BJ (cell line): ENCODE data around the gene STUB1. TPM values are rescaled to one million over a fixed set of nuclear protein-coding genes. Genes with fewer than 3 reads are reported as not detected.

ENCODE experiments used
- CTCF ChIA-PET: fragments of 350-600 bp; formaldehyde crosslinking; extraction: SDS; loops from one replicate; lab custom pipeline; 2021; ENCODE audit warnings: antibody characterized with exemption, inconsistent platforms; lab: Yijun Ruan, JAX
- POLR2A ChIA-PET: fragments of 300-600 bp; sonication (Branson Sonifier 250); formaldehyde crosslinking; extraction: SDS; loops from one replicate; lab custom pipeline; 2021; ENCODE audit warnings: antibody characterized with exemption; lab: Charles Lee
- DNase-seq: peaks from one replicate; pipeline ENCODE4 v3.0.0-alpha.2; 2011; ENCODE audit warnings: low read depth
- H3K27me3 ChIP-seq: 2 replicates; pipeline ENCODE4 v1.6.0; 2011; ENCODE audit warnings: low read length; ENCODE audit not compliant: control insufficient read depth, insufficient read depth
- H3K36me3 ChIP-seq: 2 replicates; pipeline ENCODE4 v1.5.1; 2011; ENCODE audit warnings: low read length; ENCODE audit not compliant: control insufficient read depth, insufficient read depth
- H3K4me3 ChIP-seq: 2 replicates; pipeline ENCODE4 v1.5.1; 2011; ENCODE audit warnings: low read depth, mild to moderate bottlenecking, control low read depth, low read length
- CTCF ChIP-seq: IDR thresholded peaks from 2 replicates; pipeline ENCODE4 v1.5.1; 2011; ENCODE audit warnings: low read depth, mild to moderate bottlenecking, control low read depth, inconsistent platforms, low read length, moderate library complexity; ENCODE audit not compliant: insufficient read depth
- polyA plus RNA-seq: library from polyadenylated mRNA; depleted of rRNA; stranded (reverse); fragments of >200 nt; gene quantifications from 2 replicates; pipeline ENCODE4 v1.2.3, GENCODE V29; 2011

STUB1 gene
- polyA plus RNA-seq, 1 experiment, result 148 TPM

GRCh38 chr16:719815-720446 is 39.7 kb downstream of the STUB1 start:
- Histone ChIP-seq H3K4me3 (peak overlapping the region; percentile 74), H3K27me3 (no peaks in the 10 kb centered on the region), H3K36me3 (peaks cover 2% of the 10 kb centered on the region; the same call in 1 of the 2 replicates)
- POLR2A ChIA-PET, result no interaction called here
- TF ChIP-seq CTCF, result peak; percentile 45
- CTCF ChIA-PET, result interaction anchor here (0.6 to 3.2 kb wide), 10 partner anchors 8 to 336 kb away, joined by 3 to 16 read pairs (median 3); partner anchors contain the start of gene CIAO3
- DNase-seq, result no peak

GRCh38 chr16:720447-720989 is 40.3 kb downstream of the STUB1 start:
- peak; percentile 45 for TF ChIP-seq CTCF
- no peak for DNase-seq
- ChIA-PET POLR2A (no interaction called here), CTCF (interaction anchor here (0.6 to 3.2 kb wide), 14 partner anchors 8 to 385 kb away, joined by 3 to 16 read pairs (median 4); partner anchors contain the start of gene CIAO3)
- no peaks in the 10 kb centered on the region for H3K27me3 ChIP-seq
- H3K36me3 ChIP-seq, result peaks cover 2% of the 10 kb centered on the region; the same call in 1 of the 2 replicates
- peak overlapping the region; percentile 74 for H3K4me3 ChIP-seq

GRCh38 chr16:720990-721764 is 41.0 kb downstream of the STUB1 start, which contains the start of gene ANTKMT:
Gene ANTKMT (plus strand): TSS chr16:721146. CDS start chr16:721275, 129 bp downstream.
- CTCF ChIA-PET, result interaction anchor here (0.7 to 3.2 kb wide), 7 partner anchors 9 to 385 kb away, joined by 3 to 16 read pairs (median 4); no protein-coding TSS in a partner anchor
- DNase-seq, result no peak
- no peaks in the 10 kb centered on the region for H3K27me3 ChIP-seq
- peaks cover 2% of the 10 kb centered on the region; the same call in 1 of the 2 replicates for H3K36me3 ChIP-seq
- peak within 1 kb of the TSS; percentile 74 for H3K4me3 ChIP-seq
- no peak for TF ChIP-seq CTCF
- POLR2A ChIA-PET, result no interaction called here

- CTCF ChIA-PET, result interaction anchor here (1.1 to 1.6 kb wide), 5 partner anchors 8 to 384 kb away, joined by 3 to 6 read pairs (median 4); no protein-coding TSS in a partner anchor
- no peak for TF ChIP-seq CTCF
- peak overlapping the region; percentile 74 for H3K4me3 ChIP-seq
- DNase-seq, result no peak
- H3K36me3 ChIP-seq, result peaks cover 2% of the 10 kb centered on the region; the same call in 1 of the 2 replicates
- no peaks in the 10 kb centered on the region for H3K27me3 ChIP-seq
- POLR2A ChIA-PET, result no interaction called here
These were observed 41.7 kb downstream of the STUB1 start for GRCh38 chr16:721765-722540.
